Measurements from ENCODE around the gene ALK.
"Not testable (repeated sequence)": the region's sequence is repeated elsewhere in the genome, so short reads cannot be mapped to it uniquely, and the experiment has no call there.

ALK gene

GRCh38 chr2:29751390-29751789, 170.0 kb downstream of the ALK start:
- Histone ChIP-seq H2AFZ (ENCODE audit: low read depth, low read length) (no peak overlapping the region), H3K9ac (ENCODE audit: low read length) (peak overlapping the region; percentile 27; the same call in 1 of the 2 replicates), H3K36me3 (replicated peaks; ENCODE audit: low read depth, low read length) (no peaks in the 10 kb centered on the region), H3K4me3 (ENCODE audit: low read length) (peak overlapping the region; percentile 59), H3K27ac (ENCODE audit: low read length) (peak overlapping the region; percentile 43), H4K20me1 (ENCODE audit: insufficient read depth, low read length) (no peaks in the 10 kb centered on the region), H3K27me3 (ENCODE audit: low read depth, low read length) (peaks cover 6% of the 10 kb centered on the region; the same call in 1 of the 2 replicates), H3K4me2 (ENCODE audit: low read length) (peak overlapping the region; percentile 85), H3K79me2 (ENCODE audit: low read length) (no peaks in the 10 kb centered on the region), H3K4me1 (ENCODE audit: low read length) (peaks cover 44% of the 10 kb centered on the region), H3K9me3 (ENCODE audit: insufficient read depth, low read length) (no peaks in the 10 kb centered on the region)
- TF ChIP-seq EZH2phosphoT487 (IDR thresholded peaks at IDR 0.05; ENCODE audit: low read depth) = no peak
- TF ChIP-seq, protein P1, sequence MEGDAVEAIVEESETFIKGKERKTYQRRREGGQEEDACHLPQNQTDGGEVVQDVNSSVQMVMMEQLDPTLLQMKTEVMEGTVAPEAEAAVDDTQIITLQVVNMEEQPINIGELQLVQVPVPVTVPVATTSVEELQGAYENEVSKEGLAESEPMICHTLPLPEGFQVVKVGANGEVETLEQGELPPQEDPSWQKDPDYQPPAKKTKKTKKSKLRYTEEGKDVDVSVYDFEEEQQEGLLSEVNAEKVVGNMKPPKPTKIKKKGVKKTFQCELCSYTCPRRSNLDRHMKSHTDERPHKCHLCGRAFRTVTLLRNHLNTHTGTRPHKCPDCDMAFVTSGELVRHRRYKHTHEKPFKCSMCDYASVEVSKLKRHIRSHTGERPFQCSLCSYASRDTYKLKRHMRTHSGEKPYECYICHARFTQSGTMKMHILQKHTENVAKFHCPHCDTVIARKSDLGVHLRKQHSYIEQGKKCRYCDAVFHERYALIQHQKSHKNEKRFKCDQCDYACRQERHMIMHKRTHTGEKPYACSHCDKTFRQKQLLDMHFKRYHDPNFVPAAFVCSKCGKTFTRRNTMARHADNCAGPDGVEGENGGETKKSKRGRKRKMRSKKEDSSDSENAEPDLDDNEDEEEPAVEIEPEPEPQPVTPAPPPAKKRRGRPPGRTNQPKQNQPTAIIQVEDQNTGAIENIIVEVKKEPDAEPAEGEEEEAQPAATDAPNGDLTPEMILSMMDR (IDR thresholded peaks at IDR 0.05; ENCODE audit: low read depth, low read length) = no peak

DNA sequence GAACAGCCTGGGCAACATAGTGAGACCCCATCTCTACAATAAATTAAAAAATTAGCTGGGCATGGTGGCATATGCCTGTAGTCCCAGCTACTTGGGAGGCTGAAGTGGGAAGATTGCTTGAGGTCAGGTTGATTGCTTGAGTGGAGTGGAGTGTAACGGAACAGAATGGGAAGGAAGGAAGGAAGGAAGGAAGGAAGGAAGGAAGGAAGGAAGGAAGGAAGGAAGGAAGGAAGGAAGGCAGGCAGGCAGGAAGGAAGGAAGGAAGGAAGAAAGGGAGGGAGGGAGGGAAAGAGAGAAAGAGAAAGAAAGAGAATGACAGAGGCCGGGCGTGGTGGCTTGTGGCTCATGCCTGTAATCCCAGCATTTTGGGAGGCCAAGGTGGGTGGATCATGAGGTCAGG, 170.9 kb downstream of the ALK start:
- not testable (repeated sequence) for H3K27me3 ChIP-seq (ENCODE audit: low read depth, low read length); H3K4me2 ChIP-seq (ENCODE audit: low read length); H4K20me1 ChIP-seq (ENCODE audit: insufficient read depth, low read length); H3K9me3 ChIP-seq (ENCODE audit: insufficient read depth, low read length); H3K36me3 ChIP-seq (replicated peaks; ENCODE audit: low read depth, low read length); H3K9ac ChIP-seq (ENCODE audit: low read length); H3K79me2 ChIP-seq (ENCODE audit: low read length); H2AFZ ChIP-seq (ENCODE audit: low read depth, low read length); H3K4me3 ChIP-seq (ENCODE audit: low read length); H3K27ac ChIP-seq (ENCODE audit: low read length)
- peaks cover 53% of the 10 kb centered on the region for H3K4me1 ChIP-seq (ENCODE audit: low read length)

- H3K9ac ChIP-seq (ENCODE audit: low read length) = no peak overlapping the region
- H3K4me1 ChIP-seq (ENCODE audit: low read length) = peaks cover 59% of the 10 kb centered on the region
- no peak overlapping the region for H3K4me3 ChIP-seq (ENCODE audit: low read length)
- TF ChIP-seq EZH2phosphoT487 (IDR thresholded peaks at IDR 0.05; ENCODE audit: low read depth) = no peak
- TF ChIP-seq, protein P1 (IDR thresholded peaks at IDR 0.05; ENCODE audit: low read depth, low read length) = no peak
- H3K36me3 ChIP-seq (replicated peaks; ENCODE audit: low read depth, low read length) = no peaks in the 10 kb centered on the region
- no peaks in the 10 kb centered on the region for H3K9me3 ChIP-seq (ENCODE audit: insufficient read depth, low read length)
- no peaks in the 10 kb centered on the region for H3K79me2 ChIP-seq (ENCODE audit: low read length)
- peaks cover 10% of the 10 kb centered on the region; the same call in 1 of the 2 replicates for H3K27me3 ChIP-seq (ENCODE audit: low read depth, low read length)
- H3K27ac ChIP-seq (ENCODE audit: low read length) = no peak overlapping the region
- H2AFZ ChIP-seq (ENCODE audit: low read depth, low read length) = no peak overlapping the region
- no peak overlapping the region for H3K4me2 ChIP-seq (ENCODE audit: low read length)
- no peaks in the 10 kb centered on the region for H4K20me1 ChIP-seq (ENCODE audit: insufficient read depth, low read length)
Observed at GRCh38 chr2:29749843-29750242, 171.5 kb downstream of the ALK start.

- TF ChIP-seq, protein P1 (IDR thresholded peaks at IDR 0.05; ENCODE audit: low read depth, low read length) = no peak
- no peak for TF ChIP-seq EZH2phosphoT487 (IDR thresholded peaks at IDR 0.05; ENCODE audit: low read depth)
- Histone ChIP-seq H3K27me3 (ENCODE audit: low read depth, low read length) (peaks cover 10% of the 10 kb centered on the region; the same call in 1 of the 2 replicates), H3K36me3 (replicated peaks; ENCODE audit: low read depth, low read length) (no peaks in the 10 kb centered on the region), H3K4me3 (ENCODE audit: low read length) (no peak overlapping the region), H2AFZ (ENCODE audit: low read depth, low read length) (no peak overlapping the region), H3K27ac (ENCODE audit: low read length) (no peak overlapping the region), H3K4me2 (ENCODE audit: low read length) (no peak overlapping the region), H3K9ac (ENCODE audit: low read length) (no peak overlapping the region), H3K4me1 (ENCODE audit: low read length) (peaks cover 67% of the 10 kb centered on the region), H4K20me1 (ENCODE audit: insufficient read depth, low read length) (no peaks in the 10 kb centered on the region), H3K9me3 (ENCODE audit: insufficient read depth, low read length) (no peaks in the 10 kb centered on the region), H3K79me2 (ENCODE audit: low read length) (no peaks in the 10 kb centered on the region)
Observed at GRCh38 chr2:29749041-29749440, 172.3 kb downstream of the ALK start.
